Activated naive CD8-positive, alpha-beta T cell (primary cell): ENCODE results near the gene TRIM31.
"Not testable (repeated sequence)": the region's sequence is repeated elsewhere in the genome, so short reads cannot be mapped to it uniquely, and the experiment has no call there.

ENCODE experiments used
- H3K27ac Mint-ChIP-seq: one replicate; pipeline ENCODE4 v1.8.0; 2021; ENCODE audit warnings: mixed read lengths
- H3K27me3 Mint-ChIP-seq: one replicate; pipeline ENCODE4 v1.8.0; 2021; ENCODE audit warnings: mixed read lengths
- H3K36me3 Mint-ChIP-seq: one replicate; pipeline ENCODE4 v1.8.0; 2021; ENCODE audit warnings: mixed read lengths
- H3K4me1 Mint-ChIP-seq: one replicate; pipeline ENCODE4 v1.8.0; 2021; ENCODE audit warnings: low read depth, mixed read lengths
- H3K4me3 Mint-ChIP-seq: one replicate; pipeline ENCODE4 v1.8.0; 2021; ENCODE audit warnings: mild to moderate bottlenecking, mixed read lengths
- H3K9me3 Mint-ChIP-seq: one replicate; pipeline ENCODE4 v1.8.0; 2021; ENCODE audit warnings: low read depth, mixed read lengths

The TRIM31 gene

DNA sequence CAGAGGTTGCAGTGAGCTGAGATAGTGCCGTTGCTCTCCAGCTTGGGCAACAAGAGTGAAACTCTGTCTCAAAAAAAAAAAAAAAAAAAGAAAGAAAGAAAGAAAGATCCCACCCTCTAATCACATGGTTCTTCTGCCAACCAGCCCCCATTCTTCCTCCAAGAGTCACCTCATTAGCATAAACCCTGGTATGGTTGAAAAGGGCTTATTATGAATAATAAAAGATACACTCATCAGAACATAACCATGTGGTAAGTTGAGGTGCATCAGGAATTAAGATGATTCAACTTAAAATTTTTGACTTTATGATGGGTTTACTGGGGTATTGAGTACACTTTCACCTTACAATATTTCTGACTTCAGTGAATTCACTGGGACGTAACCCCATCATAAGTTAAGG, 22.3 kb upstream of the TRIM31 start:
- peaks cover 7% of the 10 kb centered on the region for H3K4me1 Mint-ChIP-seq
- H3K4me3 Mint-ChIP-seq: no peak overlapping the region
- no peak overlapping the region for H3K27ac Mint-ChIP-seq
- no peaks in the 10 kb centered on the region for H3K9me3 Mint-ChIP-seq
- peaks cover 20% of the 10 kb centered on the region for H3K27me3 Mint-ChIP-seq
- no peaks in the 10 kb centered on the region for H3K36me3 Mint-ChIP-seq

DNA sequence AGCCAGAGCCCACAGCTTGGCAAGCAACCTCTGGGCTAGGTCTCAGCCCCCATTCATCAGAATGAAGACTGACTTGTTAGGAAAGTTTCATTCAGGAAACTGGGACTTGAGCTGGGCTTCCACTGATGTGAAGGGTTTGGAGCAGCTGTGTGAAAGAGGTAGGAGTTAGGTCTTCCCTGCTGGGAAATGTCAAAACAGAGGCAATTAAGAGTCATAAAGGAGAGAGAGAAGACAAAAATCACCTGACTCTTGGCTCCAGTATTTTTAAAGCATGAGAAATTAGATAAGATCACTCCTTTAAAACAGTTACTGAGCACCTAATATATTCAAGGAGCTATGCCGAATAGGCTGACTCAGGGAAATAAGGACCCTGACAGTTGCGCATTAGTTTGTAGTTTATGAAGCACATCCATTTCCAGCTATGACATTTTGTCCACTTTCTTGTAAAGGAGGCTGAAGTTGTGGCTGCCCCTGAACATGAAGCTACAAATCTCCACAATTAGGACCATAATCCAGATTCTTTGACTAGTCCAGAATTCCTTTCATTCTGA, 19.1 kb upstream of the TRIM31 start:
- Mint-ChIP-seq H3K27me3 (peaks cover 34% of the 10 kb centered on the region), H3K27ac (no peak overlapping the region), H3K4me1 (peaks cover 9% of the 10 kb centered on the region), H3K4me3 (no peak overlapping the region), H3K36me3 (no peaks in the 10 kb centered on the region), H3K9me3 (no peaks in the 10 kb centered on the region)

DNA sequence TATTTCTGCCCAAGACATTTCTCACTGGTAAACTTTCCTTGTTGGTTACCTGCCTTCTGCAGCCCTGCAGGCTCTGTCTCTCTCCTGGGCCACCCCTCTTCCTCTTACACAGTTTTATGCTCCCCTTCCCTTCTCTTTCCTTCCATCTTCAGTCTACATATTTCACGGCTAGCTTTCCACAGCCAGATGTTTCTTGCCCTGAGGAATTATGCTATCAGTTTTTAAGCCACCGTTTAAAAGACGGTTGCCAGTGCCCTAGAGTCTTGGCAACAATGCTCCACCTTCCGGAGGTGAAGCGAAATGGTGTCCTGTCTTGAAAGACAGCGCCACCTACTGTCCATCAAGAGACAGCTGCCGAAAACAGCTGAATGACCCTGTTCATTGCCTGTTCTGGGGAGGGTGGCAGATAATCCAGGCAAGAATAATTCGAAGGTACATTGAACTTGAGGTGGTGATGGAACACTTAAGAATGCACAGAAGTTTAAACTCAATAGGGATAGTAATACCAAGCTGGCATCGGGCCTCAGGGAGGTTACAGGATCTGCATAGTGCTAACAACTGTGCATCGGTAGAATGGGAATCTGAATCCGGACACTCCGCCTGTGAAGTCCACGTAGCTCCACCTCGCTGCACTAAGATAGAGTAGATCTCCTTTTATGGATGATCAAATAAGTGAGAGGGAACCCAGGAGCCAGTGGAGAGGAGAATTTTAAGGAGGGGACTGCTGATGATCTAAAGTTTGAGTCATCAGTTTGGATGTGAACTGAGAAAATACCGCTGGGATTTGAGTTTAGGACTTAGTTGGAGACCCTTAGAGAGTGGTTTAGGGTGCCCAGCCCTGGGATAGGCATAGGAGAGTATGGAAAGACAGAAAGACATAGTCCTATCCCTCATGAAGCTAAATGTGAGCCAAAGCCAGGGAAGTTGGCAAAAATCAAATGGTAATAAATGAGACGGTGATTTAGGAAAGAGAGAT, 18.3 kb upstream of the TRIM31 start:
- Mint-ChIP-seq H3K36me3 (no peaks in the 10 kb centered on the region), H3K27ac (no peak overlapping the region), H3K9me3 (no peaks in the 10 kb centered on the region), H3K4me3 (no peak overlapping the region), H3K27me3 (peaks cover 37% of the 10 kb centered on the region), H3K4me1 (peaks cover 9% of the 10 kb centered on the region)

DNA sequence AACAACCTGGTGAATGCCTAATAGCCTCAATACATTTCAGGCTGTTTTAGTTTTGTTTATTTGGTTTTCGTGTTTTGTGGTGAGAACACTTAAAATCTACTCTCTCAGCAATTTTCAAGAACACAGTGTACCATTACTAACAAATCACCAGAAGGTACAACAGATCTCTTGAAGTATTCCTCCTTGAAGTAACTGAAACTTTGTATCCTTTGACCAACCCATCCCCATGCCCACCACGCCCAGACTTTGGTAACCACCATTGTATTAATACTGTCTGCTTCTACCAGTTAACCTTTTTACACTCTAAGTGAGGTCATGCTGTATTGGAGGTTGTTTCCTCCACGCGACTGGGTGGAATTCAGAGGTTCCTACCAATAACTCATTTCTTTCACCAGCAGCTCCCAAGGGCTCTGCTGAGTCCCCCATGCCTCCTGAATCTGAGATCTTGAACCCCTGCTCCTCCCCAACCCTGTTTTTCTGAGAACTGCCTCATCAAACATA, 17.3 kb upstream of the TRIM31 start:
- Mint-ChIP-seq H3K36me3 (no peaks in the 10 kb centered on the region), H3K27ac (no peak overlapping the region), H3K4me3 (no peak overlapping the region), H3K4me1 (peaks cover 9% of the 10 kb centered on the region), H3K9me3 (no peaks in the 10 kb centered on the region), H3K27me3 (peaks cover 39% of the 10 kb centered on the region)

DNA sequence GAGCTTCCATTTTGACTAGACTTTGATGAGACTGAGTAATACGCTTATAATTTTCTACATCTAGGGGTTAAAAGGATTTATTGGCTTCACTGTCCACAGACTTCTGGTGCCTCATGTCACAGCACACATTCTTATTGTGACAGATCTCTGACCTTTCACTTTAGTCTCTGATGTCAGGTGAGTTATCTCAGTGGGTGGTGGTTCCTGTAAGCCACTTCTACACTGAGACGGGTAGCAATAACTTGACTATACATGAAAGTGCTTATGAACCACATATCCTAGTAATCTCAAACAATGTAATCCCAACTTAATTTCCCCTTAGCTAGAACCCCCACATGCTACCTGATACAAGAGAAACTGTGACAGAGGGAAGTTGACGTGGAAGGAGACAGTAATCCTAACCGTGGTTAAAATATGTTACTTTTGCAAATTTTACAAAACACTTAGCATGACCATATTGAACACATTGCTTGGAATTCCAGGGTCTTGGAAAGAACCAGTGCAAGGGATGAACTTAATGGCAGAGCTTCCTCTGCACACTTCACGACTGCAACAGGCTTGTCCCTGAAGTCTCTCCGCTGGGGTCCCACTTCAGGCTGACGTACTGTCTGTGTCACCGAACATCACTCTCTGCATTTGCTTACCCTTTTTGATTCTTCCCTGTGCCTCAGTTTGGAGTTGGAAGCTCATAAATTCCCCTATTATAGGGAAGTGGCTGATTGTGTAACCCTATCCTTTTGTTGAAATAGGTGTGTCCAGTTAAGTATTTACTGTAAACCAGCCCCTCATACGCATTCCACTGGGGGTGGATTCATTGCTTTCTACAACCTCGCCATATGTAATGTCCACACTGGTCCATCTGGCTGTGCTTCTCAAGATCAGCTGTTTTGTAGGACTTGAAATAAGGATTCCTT, 16.6 kb upstream of the TRIM31 start:
- peaks cover 9% of the 10 kb centered on the region for H3K4me1 Mint-ChIP-seq
- peaks cover 40% of the 10 kb centered on the region for H3K27me3 Mint-ChIP-seq
- H3K27ac Mint-ChIP-seq: no peak overlapping the region
- no peak overlapping the region for H3K4me3 Mint-ChIP-seq
- no peaks in the 10 kb centered on the region for H3K36me3 Mint-ChIP-seq
- H3K9me3 Mint-ChIP-seq: no peaks in the 10 kb centered on the region

DNA sequence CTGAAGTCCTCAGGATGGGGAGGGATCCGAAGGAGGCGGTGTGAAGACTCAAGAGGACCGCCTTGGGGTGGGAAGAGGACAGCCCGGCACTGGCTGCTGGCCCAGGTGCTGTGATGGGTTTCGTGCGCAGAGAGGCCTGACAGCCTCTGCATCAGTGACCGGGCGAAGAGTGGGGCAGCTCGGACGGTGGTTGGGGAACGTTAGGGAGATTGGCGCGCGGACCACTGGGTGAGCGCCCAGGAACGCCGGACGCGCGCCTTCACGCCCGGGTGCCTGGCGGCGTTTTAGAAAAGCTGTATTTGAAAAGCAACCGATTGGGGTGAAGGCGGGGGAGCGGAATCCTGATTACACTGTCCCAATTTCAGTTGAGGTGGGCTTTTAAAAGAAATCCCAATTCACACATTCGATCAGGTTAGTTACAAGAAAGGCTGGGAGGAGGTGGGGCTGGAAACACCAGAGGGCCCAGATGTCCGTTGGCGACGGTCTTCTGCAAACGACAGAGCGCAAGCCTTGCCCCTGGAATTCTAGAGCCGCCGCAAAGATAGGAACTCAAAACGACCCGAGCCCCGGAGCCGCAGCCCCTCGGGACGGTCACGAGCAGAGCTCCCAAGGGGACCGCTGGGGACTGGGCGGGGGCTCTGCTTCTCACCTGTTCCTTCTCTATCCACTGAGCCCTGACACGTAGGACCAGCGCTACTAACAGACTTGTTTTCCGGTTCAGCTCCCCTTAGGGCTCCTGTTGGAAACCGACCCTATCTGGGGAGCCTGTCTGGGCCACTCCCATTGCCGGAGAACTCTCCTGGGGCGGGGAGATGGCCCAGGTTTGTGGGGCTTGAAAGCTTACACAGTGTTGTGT, 14.6 kb upstream of the TRIM31 start:
- Mint-ChIP-seq H3K4me3 (no peak overlapping the region), H3K27me3 (peaks cover 36% of the 10 kb centered on the region), H3K27ac (no peak overlapping the region), H3K4me1 (peaks cover 9% of the 10 kb centered on the region), H3K9me3 (no peaks in the 10 kb centered on the region), H3K36me3 (no peaks in the 10 kb centered on the region)

DNA sequence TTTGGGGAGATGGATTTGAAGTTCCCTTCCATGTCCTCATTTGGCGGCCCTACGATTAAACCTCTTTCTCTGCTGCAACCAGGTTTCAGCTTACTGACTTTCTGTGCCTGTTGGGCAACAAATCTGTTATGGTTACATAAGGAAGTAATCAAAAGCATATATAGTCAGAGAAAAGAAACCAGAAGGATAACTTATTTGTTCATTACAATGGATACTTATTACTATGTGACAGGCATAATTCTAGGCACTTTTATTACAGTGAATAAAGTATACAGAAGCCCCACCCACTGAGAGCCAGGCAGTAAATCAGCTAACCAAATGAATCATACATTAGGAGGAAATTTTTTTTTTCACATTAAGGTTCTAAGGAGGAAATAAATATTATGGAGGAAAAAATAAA, 9.6 kb upstream of the TRIM31 start:
- Mint-ChIP-seq H3K36me3 (peaks cover 3% of the 10 kb centered on the region), H3K27ac (no peak overlapping the region), H3K4me3 (no peak overlapping the region), H3K27me3 (peaks cover 17% of the 10 kb centered on the region), H3K4me1 (no peaks in the 10 kb centered on the region), H3K9me3 (no peaks in the 10 kb centered on the region)

DNA sequence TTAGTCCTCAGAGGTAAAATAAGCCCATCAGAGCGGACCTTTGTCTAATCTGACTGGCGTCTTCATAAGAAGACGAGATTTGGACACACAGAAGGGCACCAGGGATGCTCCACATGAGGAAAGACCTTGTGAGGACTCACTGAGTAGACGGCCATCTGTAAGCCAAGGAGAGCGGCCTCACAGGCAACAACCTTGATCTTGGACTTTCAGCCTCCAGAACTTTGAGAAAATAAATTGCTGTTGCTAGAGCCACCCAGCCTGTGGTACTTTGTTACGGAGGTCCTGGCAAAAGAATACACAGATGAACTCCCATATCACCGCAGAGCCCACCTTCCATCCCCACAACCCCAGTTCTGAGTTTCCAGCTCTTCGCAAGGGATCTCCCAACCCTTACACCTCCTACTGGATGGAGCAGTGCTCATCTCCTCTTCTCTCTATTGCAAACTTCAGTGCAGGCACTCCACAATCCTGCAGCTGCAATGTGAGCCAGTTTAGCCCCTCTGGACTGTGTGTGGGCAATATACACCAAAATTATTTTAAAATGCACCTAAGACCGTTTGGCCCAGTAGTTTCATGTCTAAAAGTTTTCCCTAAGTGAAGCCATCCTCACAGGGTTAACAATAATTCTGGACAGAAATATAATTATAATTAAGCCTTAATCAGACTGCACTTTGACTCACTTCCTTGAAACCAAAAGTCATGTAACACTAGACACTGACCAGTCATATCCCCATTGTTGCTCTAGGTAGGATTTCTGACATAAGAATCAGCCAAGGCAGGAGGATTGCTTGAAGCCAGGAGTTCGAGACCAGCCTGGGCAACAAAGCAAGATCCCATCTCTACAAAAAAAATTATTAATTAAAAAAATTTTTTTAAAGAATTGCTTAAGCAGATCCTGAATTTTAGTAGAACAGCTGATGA, 8.8 kb upstream of the TRIM31 start:
- Mint-ChIP-seq H3K4me1 (no peaks in the 10 kb centered on the region), H3K27ac (no peak overlapping the region), H3K9me3 (no peaks in the 10 kb centered on the region), H3K36me3 (peaks cover 3% of the 10 kb centered on the region), H3K27me3 (peaks cover 19% of the 10 kb centered on the region), H3K4me3 (no peak overlapping the region)

DNA sequence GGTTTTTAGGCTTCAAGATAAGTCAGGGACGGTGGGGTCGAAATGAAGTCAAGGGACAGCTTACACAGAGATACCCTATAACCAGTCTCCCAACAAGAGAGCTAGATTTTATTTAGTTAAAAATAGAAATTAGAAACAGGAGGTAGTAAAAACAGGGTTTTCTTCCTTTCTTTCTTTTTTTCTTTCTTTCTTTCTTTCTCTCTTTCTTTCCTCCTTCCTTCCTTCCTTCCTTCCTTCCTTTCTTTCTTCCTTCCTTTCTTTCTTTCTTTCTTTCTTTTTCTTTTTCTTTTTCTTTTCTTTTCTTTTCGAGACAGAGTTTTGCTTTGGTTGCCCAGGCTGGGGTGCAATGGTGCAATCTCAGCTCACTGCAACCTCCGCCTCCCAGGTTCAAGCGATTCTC, 5.8 kb upstream of the TRIM31 start:
- H3K27me3 Mint-ChIP-seq: peaks cover 22% of the 10 kb centered on the region

DNA sequence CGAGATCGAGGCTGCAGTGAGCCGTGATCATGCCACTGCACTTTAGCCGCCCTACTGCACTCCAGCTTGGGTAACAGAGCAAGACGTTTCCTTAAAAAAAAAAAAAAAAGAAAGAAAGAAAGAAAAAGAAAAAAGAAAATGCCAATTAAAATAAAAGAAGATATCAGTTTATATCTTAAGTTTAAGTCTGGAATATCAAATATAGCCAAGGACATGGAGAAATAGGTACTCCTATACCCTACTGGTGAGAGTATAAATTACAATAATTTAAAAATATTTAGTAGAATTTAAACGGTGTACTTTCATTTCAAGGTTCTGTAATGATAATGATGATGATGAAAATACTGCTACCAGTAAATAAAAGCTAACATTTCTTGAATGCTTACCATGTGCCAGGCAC, 3.8 kb upstream of the TRIM31 start:
- Mint-ChIP-seq H3K9me3 (no peaks in the 10 kb centered on the region), H3K27me3 (peaks cover 26% of the 10 kb centered on the region), H3K4me3 (no peak overlapping the region), H3K36me3 (peaks cover 3% of the 10 kb centered on the region), H3K27ac (no peak overlapping the region), H3K4me1 (peaks cover 6% of the 10 kb centered on the region)

More for the DNA sequence above, 5.8 kb upstream of the TRIM31 start:
- not testable (repeated sequence) for H3K36me3 Mint-ChIP-seq, H3K4me1 Mint-ChIP-seq, H3K27ac Mint-ChIP-seq, H3K9me3 Mint-ChIP-seq, H3K4me3 Mint-ChIP-seq

DNA sequence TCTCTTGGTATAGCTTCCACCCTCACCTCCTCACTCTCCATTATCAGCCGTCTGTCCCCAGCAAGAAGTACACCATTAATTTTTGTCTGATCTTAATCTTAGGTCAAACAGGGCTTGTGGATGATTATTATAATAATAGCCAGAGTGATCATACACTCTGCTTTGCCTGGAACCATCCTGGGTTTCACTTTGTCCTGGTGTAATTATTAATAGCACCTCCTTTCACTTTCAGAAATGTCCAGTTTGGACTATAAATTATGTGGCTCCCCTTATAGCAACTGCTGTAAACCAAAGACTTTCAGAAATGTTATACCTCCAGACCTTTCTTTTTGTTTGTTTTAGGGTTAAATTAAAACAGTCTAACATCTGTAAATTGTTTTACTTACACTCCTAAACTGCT, 951 bp upstream of the TRIM31 start:
- Mint-ChIP-seq H3K27ac (no peak overlapping the region), H3K36me3 (no peaks in the 10 kb centered on the region), H3K9me3 (no peaks in the 10 kb centered on the region), H3K27me3 (peaks cover 38% of the 10 kb centered on the region), H3K4me3 (no peak overlapping the region), H3K4me1 (peaks cover 6% of the 10 kb centered on the region)

DNA sequence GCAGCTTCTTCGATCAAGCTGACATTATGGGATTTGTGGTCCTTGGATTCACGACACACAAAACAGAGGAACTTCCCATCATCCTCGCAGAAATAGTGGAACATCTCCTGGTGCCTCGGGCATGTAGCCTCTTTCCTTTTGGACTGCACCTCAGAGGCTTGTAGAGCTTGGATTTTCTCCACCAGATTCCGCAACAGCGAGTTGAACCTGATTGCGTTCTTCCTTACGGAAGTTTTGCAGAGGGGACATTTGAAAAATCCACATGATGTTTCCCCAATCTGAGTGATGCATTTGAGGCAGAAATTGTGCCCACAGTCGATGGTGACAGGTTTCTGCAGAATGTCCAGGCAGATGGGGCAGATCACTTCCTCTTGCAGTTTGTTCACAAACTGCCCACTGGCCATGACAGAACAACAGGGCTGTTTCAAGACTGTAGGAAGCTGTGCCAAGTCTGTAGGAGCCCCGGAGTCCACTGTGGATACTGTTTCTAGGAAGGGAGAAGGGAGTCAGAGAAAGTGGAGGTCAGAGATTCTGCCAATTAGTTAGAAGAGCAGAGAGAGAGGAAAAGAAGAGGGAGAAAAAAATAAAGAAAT, 392 bp downstream of the TRIM31 start:
- H3K4me3 Mint-ChIP-seq: no peak overlapping the region
- H3K9me3 Mint-ChIP-seq: no peaks in the 10 kb centered on the region
- H3K27ac Mint-ChIP-seq: no peak overlapping the region
- no peaks in the 10 kb centered on the region for H3K36me3 Mint-ChIP-seq
- peaks cover 6% of the 10 kb centered on the region for H3K4me1 Mint-ChIP-seq
- peaks cover 44% of the 10 kb centered on the region for H3K27me3 Mint-ChIP-seq

DNA sequence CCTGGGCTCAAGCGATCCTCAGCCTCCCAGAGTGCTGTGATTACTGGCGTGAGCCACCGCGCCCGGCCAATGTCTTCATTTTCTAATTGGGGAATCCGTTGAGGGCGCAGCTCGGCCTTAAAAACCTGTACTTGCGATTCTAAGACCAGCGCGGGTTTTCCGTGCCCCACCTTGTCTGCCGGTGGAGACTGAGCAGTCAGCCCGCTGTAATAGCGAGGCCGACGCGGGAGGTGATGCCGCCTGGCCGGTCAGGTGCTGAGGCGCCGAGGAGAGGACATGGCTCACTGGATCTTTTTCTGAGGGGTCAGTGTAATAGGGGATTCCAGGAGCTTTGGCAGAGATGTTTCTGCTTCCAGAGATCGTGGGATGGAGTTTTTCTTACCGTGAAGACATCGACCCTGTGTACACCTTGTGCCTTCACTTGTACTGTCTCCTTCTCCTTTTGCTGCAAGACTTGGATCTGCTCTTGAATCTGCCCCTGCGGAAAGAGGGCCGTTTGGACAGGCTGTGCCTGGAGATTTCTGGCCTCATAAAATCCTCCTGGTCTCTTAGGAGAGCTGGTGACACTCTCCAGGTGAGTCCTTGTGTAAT, 1.5 kb downstream of the TRIM31 start:
- Mint-ChIP-seq H3K36me3 (no peaks in the 10 kb centered on the region), H3K9me3 (no peaks in the 10 kb centered on the region), H3K4me1 (peaks cover 6% of the 10 kb centered on the region), H3K27ac (no peak overlapping the region), H3K4me3 (no peak overlapping the region), H3K27me3 (peaks cover 45% of the 10 kb centered on the region)
